GM12891 (cell line): ENCODE results near the gene LRRC32.

Experiments used
- POLR2A ChIP-seq: IDR thresholded peaks from 2 replicates; pipeline ENCODE4 v1.6.1; 2011; ENCODE audit warnings: low read depth, low read length, control low read depth
- POLR2AphosphoS5 ChIP-seq: IDR thresholded peaks from 2 replicates; pipeline ENCODE4 v1.6.1; 2011; ENCODE audit warnings: low read depth, low read length, control low read depth

DNA sequence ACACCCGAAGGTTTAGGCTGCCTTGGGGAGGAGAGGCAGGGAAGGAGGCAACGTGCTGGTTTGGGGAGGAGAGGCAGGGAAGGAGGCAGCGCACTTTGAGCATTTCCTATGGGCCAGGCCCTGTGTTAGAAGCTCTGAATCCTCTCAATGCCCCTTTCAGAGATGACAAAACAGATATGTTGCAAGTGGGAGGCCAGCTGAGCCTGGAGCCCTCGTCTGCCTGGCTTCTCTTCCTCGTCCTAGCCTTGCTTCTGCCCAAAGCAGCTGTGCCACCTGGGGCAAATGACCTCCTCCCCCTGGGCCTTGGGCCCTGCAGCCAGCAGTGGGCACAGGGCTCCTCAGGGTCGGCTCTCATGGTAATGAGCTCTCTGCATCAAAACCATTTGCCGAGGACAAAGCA, 15.3 kb upstream of the LRRC32 start:
- no peak for TF ChIP-seq POLR2A
- no peak for TF ChIP-seq POLR2AphosphoS5
